Testis (tissue), 3 donors: ENCODE results near the gene KIR2DL1. TPM values are rescaled to one million over a fixed set of nuclear protein-coding genes. Genes with fewer than 3 reads are reported as not detected.
"Not testable (repeated sequence)": the region's sequence is repeated elsewhere in the genome, so short reads cannot be mapped to it uniquely, and the experiment has no call there.

Source experiments
- DNase-seq: peaks from one replicate; pipeline ENCODE4 v3.0.0-alpha.2; 2019
- H3K27ac ChIP-seq, 2 donors: fragments of 200-600 bp; sonication (generic); one replicate each; pipeline ENCODE4 v1.5.1; 2019
- H3K27me3 ChIP-seq: fragments of 200-600 bp; sonication (generic); one replicate; pipeline ENCODE4 v1.5.1; 2019
- H3K36me3 ChIP-seq: fragments of 200-600 bp; sonication (generic); one replicate; pipeline ENCODE4 v1.5.1; 2017; ENCODE audit warnings: low read depth; ENCODE audit errors: missing control alignments
- H3K4me1 ChIP-seq: fragments of 200-600 bp; sonication (generic); one replicate; pipeline ENCODE4 v1.5.1; 2019
- H3K4me3 ChIP-seq, 2 donors: fragments of 200-600 bp; sonication (generic); one replicate each; pipeline ENCODE4 v1.5.1; 2017 to 2019
- H3K9me3 ChIP-seq: fragments of 200-600 bp; sonication (generic); one replicate; pipeline ENCODE4 v1.5.1; 2017
- POLR2A ChIP-seq: fragments of 450-650 bp; IDR thresholded peaks from one replicate; pipeline ENCODE4 v1.6.1; 2017; ENCODE audit warnings: antibody characterized with exemption, mild to moderate bottlenecking, moderate library complexity
- WGBS, 2 donors: methylation state at CpG; one replicate each; pipeline ENCODE4 v1.1.5; 2018; 5-methylcytosine and 5-hydroxymethylcytosine counted together
- intact Hi-C: fragments of 100-400 bp; cut with DNase I; formaldehyde crosslinking; loops from one replicate; pipeline ENCODE4 v1.15.1; 2023; ENCODE audit warnings: low total_unique reads
- polyA plus RNA-seq: library from polyadenylated mRNA; stranded (reverse); fragments of 350-450 nt; fragmentation: Illumina TruSeq; extraction: RNeasy Lipid Tissue Mini Kit (QIAGEN cat#74804); gene quantifications from one replicate; pipeline ENCODE4 v1.2.3, GENCODE V29; 2014; ENCODE audit warnings: low read depth, low replicate concordance; ENCODE audit not compliant: insufficient read depth
- small RNA-seq, 2 donors: library from RNA; depleted of rRNA; stranded (forward); fragments of <200 nt; gene quantifications; one replicate each; pipeline ENCODE3, GENCODE V24; 2016
- total RNA-seq, 2 donors: library from RNA; depleted of rRNA; stranded (reverse); fragments of >200 nt; gene quantifications; one replicate each; pipeline ENCODE4 v1.2.3, GENCODE V29; 2016
- TF ChIP-seq, protein P1 (sequence below), 3 experiments: fragments of 450-650 bp in 2 of 3; fragments of 200-600 bp in 1 of 3; sonication (generic) in 1 of 3; IDR thresholded peaks; one replicate each; pipeline ENCODE4 v1.5.1; 2016 to 2019; ENCODE audit warnings: antibody characterized with exemption in 3 of 3, mild to moderate bottlenecking in 2 of 3, moderate library complexity in 1 of 3

The KIR2DL1 gene
- total and polyA plus RNA-seq, 3 donors from 2014 or later = not detected

DNA sequence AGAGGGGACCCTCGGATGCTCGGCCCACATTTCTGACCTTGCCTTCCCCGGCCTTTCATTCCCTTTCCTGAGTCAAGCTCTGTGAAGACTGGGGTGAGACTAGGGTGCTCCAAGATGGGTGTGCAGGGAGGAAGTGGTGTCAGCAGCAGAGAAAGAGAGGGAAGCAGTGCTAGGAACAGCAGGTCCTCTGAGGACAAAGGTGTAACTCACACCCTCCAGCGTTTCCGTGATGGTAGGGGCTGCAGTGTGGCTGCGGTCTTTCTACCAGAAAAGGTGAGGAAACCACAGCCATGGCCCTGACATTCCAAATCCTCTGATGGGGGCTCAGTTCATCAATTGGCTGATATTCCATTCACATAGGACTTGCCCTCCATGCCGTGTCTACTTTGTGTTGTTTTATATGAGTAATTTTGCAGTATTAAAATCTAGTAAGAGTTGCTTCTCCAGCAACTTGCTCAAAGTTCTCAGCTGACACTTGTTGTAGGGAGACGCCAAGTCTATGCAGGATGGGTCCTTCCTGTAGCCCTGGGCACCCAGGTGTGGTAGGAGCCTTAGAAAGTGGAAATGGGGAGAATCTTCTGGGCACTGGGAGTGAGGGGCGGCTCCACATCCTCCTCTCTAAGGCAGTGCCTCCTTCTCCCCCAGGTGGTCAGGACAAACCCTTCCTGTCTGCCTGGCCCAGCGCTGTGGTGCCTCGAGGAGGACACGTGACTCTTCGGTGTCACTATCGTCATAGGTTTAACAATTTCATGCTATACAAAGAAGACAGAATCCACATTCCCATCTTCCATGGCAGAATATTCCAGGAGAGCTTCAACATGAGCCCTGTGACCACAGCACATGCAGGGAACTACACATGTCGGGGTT lies 48.3 kb downstream of the KIR2DL1 start:
- Histone ChIP-seq H3K36me3 (no peaks in the 10 kb centered on the region), H3K4me3 (no peak overlapping the region), H3K9me3 (no peaks in the 10 kb centered on the region), H3K27me3 (no peaks in the 10 kb centered on the region), H3K4me1 (no peaks in the 10 kb centered on the region), H3K27ac (no peak overlapping the region)
- intact Hi-C loops = no loop called here
- no peak for DNase-seq
- 84 to 86% methylated on average over 15 of the region's 15 CpGs for WGBS, 2 donors
- TF ChIP-seq POLR2A = no peak
- TF ChIP-seq, protein P1, sequence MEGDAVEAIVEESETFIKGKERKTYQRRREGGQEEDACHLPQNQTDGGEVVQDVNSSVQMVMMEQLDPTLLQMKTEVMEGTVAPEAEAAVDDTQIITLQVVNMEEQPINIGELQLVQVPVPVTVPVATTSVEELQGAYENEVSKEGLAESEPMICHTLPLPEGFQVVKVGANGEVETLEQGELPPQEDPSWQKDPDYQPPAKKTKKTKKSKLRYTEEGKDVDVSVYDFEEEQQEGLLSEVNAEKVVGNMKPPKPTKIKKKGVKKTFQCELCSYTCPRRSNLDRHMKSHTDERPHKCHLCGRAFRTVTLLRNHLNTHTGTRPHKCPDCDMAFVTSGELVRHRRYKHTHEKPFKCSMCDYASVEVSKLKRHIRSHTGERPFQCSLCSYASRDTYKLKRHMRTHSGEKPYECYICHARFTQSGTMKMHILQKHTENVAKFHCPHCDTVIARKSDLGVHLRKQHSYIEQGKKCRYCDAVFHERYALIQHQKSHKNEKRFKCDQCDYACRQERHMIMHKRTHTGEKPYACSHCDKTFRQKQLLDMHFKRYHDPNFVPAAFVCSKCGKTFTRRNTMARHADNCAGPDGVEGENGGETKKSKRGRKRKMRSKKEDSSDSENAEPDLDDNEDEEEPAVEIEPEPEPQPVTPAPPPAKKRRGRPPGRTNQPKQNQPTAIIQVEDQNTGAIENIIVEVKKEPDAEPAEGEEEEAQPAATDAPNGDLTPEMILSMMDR (IDR thresholded peaks at IDR 0.05) = no peak

DNA sequence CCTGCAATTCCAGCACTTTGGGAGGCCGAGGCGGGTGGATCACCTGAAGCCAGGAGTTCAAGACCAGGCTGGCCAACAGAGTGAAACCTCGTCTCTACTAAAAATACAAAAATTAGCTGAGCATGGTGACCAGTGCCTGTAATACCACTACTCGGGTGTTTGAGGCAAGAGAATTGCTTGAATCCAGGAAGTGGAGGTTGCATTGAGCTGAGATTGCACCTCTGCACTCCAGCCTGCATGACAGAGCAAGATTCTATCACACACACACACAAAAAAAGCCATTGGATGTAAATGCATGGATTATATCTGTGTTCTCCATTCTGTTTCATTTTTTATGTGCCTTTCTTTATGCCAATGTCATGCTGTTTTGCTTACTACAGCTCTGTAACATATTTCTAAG lies 54.8 kb downstream of the KIR2DL1 start:
- H3K4me3 ChIP-seq, H3K36me3 ChIP-seq, H3K9me3 ChIP-seq, DNase-seq, H3K27ac ChIP-seq, intact Hi-C loops, H3K4me1 ChIP-seq, H3K27me3 ChIP-seq: not testable (repeated sequence)
- WGBS, 2 donors = 73 to 76% methylated on average over 4 of the region's 4 CpGs

DNA sequence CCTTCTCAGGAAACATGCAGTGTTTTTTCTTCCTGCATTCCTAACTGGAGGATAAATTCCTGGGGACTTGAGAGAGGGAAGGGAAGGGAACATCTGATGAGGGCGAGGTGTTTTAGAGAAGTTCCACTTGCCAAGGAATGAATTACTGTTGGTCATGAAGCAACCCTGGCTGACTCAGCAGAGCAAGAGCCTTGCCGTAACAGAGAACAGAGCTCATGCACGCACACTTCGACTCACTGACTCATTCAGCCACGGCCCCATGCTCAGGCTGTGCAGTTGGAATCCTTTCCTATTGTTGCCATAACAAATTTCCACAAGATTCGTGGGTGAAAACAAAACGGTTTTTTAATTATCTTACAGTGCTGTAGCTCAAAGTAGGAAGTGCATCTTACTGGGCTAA lies 55.7 kb downstream of the KIR2DL1 start:
- intact Hi-C loops, H3K27me3 ChIP-seq, H3K4me1 ChIP-seq, H3K36me3 ChIP-seq, DNase-seq, H3K4me3 ChIP-seq, H3K9me3 ChIP-seq, H3K27ac ChIP-seq: not testable (repeated sequence)
- WGBS, 2 donors = 57 to 68% methylated on average over 7 of the region's 7 CpGs

DNA sequence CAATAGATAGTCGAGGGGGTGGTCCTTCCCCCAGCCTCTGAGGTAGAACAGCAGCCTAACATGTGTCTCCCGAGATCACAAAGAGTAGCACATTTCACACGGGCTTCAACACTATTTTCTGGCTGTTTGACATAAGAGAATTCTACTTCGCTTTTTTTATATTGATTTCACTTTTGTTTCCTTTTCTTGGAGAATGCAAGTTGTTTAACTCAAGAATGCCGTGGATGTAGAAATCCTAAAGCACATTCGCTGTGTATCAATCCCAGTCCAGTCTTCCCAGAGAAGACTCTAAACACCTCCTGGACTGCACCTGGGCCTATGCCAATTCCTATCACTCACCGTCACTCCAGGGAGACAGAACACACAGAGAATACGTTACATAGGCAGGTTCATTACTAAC lies 58.5 kb downstream of the KIR2DL1 start:
- intact Hi-C loops, H3K4me1 ChIP-seq, DNase-seq, H3K36me3 ChIP-seq, H3K9me3 ChIP-seq, H3K4me3 ChIP-seq, H3K27ac ChIP-seq, H3K27me3 ChIP-seq: not testable (repeated sequence)
- 81 to 86% methylated on average over 7 to 8 of the region's 8 CpGs for WGBS, 2 donors

DNA sequence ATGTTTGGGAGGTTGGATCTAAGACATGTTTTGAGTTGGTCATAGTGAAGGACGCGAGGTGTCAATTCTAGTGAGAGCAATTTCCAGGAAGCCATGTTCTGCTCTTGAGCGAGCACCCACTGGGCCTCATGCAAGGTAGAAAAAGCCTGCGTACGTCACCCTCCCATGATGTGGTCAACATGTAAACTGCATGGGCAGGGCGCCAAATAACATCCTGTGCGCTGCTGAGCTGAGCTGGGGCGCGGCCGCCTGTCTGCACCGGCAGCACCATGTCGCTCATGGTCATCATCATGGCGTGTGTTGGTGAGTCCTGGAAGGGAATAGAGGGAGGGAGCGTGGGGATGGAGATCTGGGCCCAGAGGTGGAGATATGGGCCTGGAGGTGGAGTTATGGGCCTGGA lies 62.9 kb downstream of the KIR2DL1 start, which contains the start of gene KIR2DS4:
KIR2DS4 (plus strand) TSS at position 181 of the 400 bp plus-strand sequence.
- H3K4me3 ChIP-seq, H3K36me3 ChIP-seq, H3K27ac ChIP-seq, intact Hi-C loops, H3K9me3 ChIP-seq, H3K4me1 ChIP-seq, H3K27me3 ChIP-seq, DNase-seq: not testable (repeated sequence)
- WGBS, 2 donors = 90 to 91% methylated on average over 9 to 14 of the region's 14 CpGs

Small RNAs within 50 kb of the gene (small RNA-seq; reads per million reads assigned to genes)
- gene KIR3DP1 = 0 reads per million in 2 donors

Other genes starting within 250 kb of the KIR2DL1 start
- gene LILRA2, start 196.0 kb upstream of the KIR2DL1 start, total RNA-seq = under 1 TPM; 0.47 to 0.87 TPM
- gene LILRA2, start 196.0 kb upstream of the KIR2DL1 start, polyA plus RNA-seq = 2.6 TPM
- gene LILRA1, start 176.2 kb upstream of the KIR2DL1 start, total RNA-seq = under 1 TPM in 1 of 2 donors, not detected in 1; 0.50 TPM
- gene LILRA1, start 176.2 kb upstream of the KIR2DL1 start, polyA plus RNA-seq = 0.62 TPM
- under 1 TPM; 0.63 to 0.93 TPM for gene LILRB1, start 139.3 kb upstream of the KIR2DL1 start, total RNA-seq
- 2.2 TPM for gene LILRB1, start 139.3 kb upstream of the KIR2DL1 start, polyA plus RNA-seq
- gene LILRB4, start 106.8 kb upstream of the KIR2DL1 start, total RNA-seq = 1 to 10 TPM; 1.0 to 3.2 TPM
- 12.6 TPM for gene LILRB4, start 106.8 kb upstream of the KIR2DL1 start, polyA plus RNA-seq
- not detected for gene KIR3DL3, start 45.4 kb upstream of the KIR2DL1 start, total RNA-seq
- gene KIR3DL3, start 45.4 kb upstream of the KIR2DL1 start, polyA plus RNA-seq = 0.18 TPM
- gene KIR2DL3, start 31.3 kb upstream of the KIR2DL1 start, total RNA-seq = not detected
- gene KIR2DL3, start 31.3 kb upstream of the KIR2DL1 start, polyA plus RNA-seq = not detected
- under 1 TPM in 1 of 2 donors, not detected in 1; 0.31 TPM for gene KIR2DL4, start 33.8 kb downstream of the KIR2DL1 start, total RNA-seq
- not detected for gene KIR2DL4, start 33.8 kb downstream of the KIR2DL1 start, polyA plus RNA-seq
- not detected for gene KIR3DL1, start 46.7 kb downstream of the KIR2DL1 start, total RNA-seq
- gene KIR3DL1, start 46.7 kb downstream of the KIR2DL1 start, polyA plus RNA-seq = not detected
- gene KIR2DS4, start 62.9 kb downstream of the KIR2DL1 start, total RNA-seq = under 1 TPM in 1 of 2 donors, not detected in 1; 0.19 TPM
- not detected for gene KIR2DS4, start 62.9 kb downstream of the KIR2DL1 start, polyA plus RNA-seq
- not detected for gene KIR3DL2, start 80.7 kb downstream of the KIR2DL1 start, total RNA-seq
- not detected for gene KIR3DL2, start 80.7 kb downstream of the KIR2DL1 start, polyA plus RNA-seq
- gene FCAR, start 104.4 kb downstream of the KIR2DL1 start, total RNA-seq = not detected
- not detected for gene FCAR, start 104.4 kb downstream of the KIR2DL1 start, polyA plus RNA-seq
- under 1 TPM; 0.31 to 0.43 TPM for gene NCR1, start 136.4 kb downstream of the KIR2DL1 start, total RNA-seq
- 0.44 TPM for gene NCR1, start 136.4 kb downstream of the KIR2DL1 start, polyA plus RNA-seq
- gene NLRP7, start 177.7 kb downstream of the KIR2DL1 start, total RNA-seq = 10 to 100 TPM in 1 of 2 donors, 1 to 10 TPM in 1; 9.0 to 11.7 TPM
- gene NLRP7, start 177.7 kb downstream of the KIR2DL1 start, polyA plus RNA-seq = 14.5 TPM
- 10 to 100 TPM; 41.9 to 46.4 TPM for gene NLRP2, start 196.6 kb downstream of the KIR2DL1 start, total RNA-seq
- 42.6 TPM for gene NLRP2, start 196.6 kb downstream of the KIR2DL1 start, polyA plus RNA-seq